Prostate gland (tissue), 2 donors: ENCODE results near the gene HPX. TPM values are rescaled to one million over a fixed set of nuclear protein-coding genes. Genes with fewer than 3 reads are reported as not detected.
A peak's percentile ranks its signal among the peaks of the same experiment; 100 is the strongest.

ENCODE experiments used
- DNase-seq: peaks from one replicate; pipeline ENCODE4 v3.0.0-alpha.2; 2019; ENCODE audit warnings: low spot score
- H3K27ac ChIP-seq, 2 donors: fragments of 200-600 bp; sonication (generic); 2 replicates each; pipeline ENCODE4 v1.5.1; 2017 to 2019
- H3K27me3 ChIP-seq: fragments of 200-600 bp; sonication (generic); replicated peaks from 2 replicates; pipeline ENCODE4 v1.5.1; 2019; ENCODE audit not compliant: insufficient read depth
- H3K36me3 ChIP-seq, 2 donors: fragments of 200-600 bp; sonication (generic); 1 replicate in 1 of 2; 2 replicates in 1 of 2; pipeline versions ENCODE4 v1.5.1 to v1.8.1; 2017 to 2019
- H3K4me1 ChIP-seq: fragments of 200-600 bp; sonication (generic); replicated peaks from 2 replicates; pipeline ENCODE4 v1.5.1; 2019
- H3K4me3 ChIP-seq, 2 donors: fragments of 200-600 bp; sonication (generic); 2 replicates each; pipeline ENCODE4 v1.5.1; 2017 to 2019
- H3K9me3 ChIP-seq: fragments of 200-600 bp; sonication (generic); 2 replicates; pipeline ENCODE4 v1.5.1; 2017
- POLR2A ChIP-seq: fragments of 450-650 bp; IDR thresholded peaks from one replicate; pipeline ENCODE4 v1.6.1; 2016; ENCODE audit warnings: antibody characterized with exemption, mild to moderate bottlenecking
- POLR2AphosphoS5 ChIP-seq: sonication (generic); formaldehyde crosslinking; IDR thresholded peaks from one replicate; pipeline ENCODE4 v1.6.1; 2017; ENCODE audit warnings: antibody characterized with exemption
- WGBS: methylation state at CpG from one replicate; pipeline ENCODE4 v1.1.5; 2018; 5-methylcytosine and 5-hydroxymethylcytosine counted together
- intact Hi-C: fragments of 100-400 bp; cut with DNase I; formaldehyde crosslinking; loops from one replicate; pipeline ENCODE4 v1.14.2; 2022
- total RNA-seq, 2 donors: library from RNA; depleted of rRNA; stranded (reverse); fragments of >200 nt; gene quantifications; one replicate each; pipeline ENCODE4 v1.1.0, GENCODE V29; 2016
- TF ChIP-seq, protein P1 (sequence below), 4 experiments: fragments of 200-600 bp in 2 of 4; fragments of 450-650 bp in 2 of 4; sonication (generic) in 2 of 4; IDR thresholded peaks; 1 replicate in 3 of 4; 2 replicates in 1 of 4; pipeline ENCODE4 v1.5.1; 2016 to 2019; ENCODE audit warnings: antibody characterized with exemption in 4 of 4, mild to moderate bottlenecking in 2 of 4, moderate library complexity in 2 of 4

The HPX gene, protein sequence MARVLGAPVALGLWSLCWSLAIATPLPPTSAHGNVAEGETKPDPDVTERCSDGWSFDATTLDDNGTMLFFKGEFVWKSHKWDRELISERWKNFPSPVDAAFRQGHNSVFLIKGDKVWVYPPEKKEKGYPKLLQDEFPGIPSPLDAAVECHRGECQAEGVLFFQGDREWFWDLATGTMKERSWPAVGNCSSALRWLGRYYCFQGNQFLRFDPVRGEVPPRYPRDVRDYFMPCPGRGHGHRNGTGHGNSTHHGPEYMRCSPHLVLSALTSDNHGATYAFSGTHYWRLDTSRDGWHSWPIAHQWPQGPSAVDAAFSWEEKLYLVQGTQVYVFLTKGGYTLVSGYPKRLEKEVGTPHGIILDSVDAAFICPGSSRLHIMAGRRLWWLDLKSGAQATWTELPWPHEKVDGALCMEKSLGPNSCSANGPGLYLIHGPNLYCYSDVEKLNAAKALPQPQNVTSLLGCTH
- 1 to 10 TPM; 1.2 to 4.7 TPM for total RNA-seq

DNA sequence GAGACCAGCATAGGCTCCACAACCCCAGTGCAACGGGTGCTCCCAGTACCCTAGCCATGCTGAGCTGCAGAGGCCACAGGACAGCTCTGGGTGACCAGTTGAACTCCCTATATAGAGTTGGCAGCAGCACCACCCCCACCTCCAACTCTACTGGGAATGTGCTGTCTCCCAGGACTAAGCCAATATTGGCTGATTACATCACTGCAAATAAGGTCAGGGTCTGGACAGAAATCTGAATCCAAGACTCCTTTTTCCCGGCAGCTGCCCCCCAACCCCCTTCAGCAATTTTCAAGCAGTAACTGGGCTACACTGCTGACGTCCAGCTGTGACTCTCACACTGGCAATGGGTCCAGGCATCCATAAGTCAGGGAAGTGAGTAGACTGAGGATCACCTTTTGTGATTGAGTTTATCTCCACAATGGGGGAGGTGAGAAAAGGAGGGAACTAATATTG is at the start of gene HPX:
Gene HPX, minus strand, starts transcription at position 82 of the 453 bp plus-strand sequence. Its CDS starts 24 bp downstream, at position 58.
- H3K36me3 ChIP-seq, result no peaks in the 10 kb centered on the region
- H3K27me3 ChIP-seq, result no peaks in the 10 kb centered on the region
- WGBS, result 72% methylated on average over 3 of the region's 3 CpGs
- H3K27ac ChIP-seq, result no peak within 1 kb of the TSS
- H3K9me3 ChIP-seq, result no peaks in the 10 kb centered on the region
- no peak for DNase-seq
- H3K4me1 ChIP-seq, result no peaks in the 10 kb centered on the region
- no peak within 1 kb of the TSS for H3K4me3 ChIP-seq
- intact Hi-C loops, result loop anchor here (10.0 kb wide), 1 partner anchor 416 kb away; no protein-coding TSS in a partner anchor
- no peak for TF ChIP-seq POLR2AphosphoS5
- no peak for TF ChIP-seq POLR2A
- TF ChIP-seq, protein P1, sequence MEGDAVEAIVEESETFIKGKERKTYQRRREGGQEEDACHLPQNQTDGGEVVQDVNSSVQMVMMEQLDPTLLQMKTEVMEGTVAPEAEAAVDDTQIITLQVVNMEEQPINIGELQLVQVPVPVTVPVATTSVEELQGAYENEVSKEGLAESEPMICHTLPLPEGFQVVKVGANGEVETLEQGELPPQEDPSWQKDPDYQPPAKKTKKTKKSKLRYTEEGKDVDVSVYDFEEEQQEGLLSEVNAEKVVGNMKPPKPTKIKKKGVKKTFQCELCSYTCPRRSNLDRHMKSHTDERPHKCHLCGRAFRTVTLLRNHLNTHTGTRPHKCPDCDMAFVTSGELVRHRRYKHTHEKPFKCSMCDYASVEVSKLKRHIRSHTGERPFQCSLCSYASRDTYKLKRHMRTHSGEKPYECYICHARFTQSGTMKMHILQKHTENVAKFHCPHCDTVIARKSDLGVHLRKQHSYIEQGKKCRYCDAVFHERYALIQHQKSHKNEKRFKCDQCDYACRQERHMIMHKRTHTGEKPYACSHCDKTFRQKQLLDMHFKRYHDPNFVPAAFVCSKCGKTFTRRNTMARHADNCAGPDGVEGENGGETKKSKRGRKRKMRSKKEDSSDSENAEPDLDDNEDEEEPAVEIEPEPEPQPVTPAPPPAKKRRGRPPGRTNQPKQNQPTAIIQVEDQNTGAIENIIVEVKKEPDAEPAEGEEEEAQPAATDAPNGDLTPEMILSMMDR (IDR thresholded peaks at IDR 0.05), result no peak

DNA sequence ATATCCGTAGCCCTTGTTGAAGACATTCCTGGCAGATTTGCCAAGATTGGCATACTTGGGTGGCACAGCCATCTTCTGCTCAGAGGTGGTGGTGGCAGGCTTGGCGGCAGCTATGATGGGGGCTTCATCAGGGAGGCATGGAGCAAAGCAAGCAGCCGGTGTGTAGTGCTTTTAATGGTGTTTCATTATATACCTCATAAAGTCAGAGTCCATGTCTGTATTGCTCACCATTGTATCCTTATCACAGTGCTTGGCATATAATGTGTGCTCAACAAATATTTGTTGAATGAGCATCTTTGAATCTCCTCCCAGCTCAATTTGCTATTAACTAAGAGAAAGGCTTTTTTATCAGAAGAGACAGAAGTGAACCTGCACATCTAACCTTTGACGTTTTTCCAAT is 48.5 kb upstream of the HPX start:
- Histone ChIP-seq H3K36me3 (no peaks in the 10 kb centered on the region), H3K4me3 (no peak overlapping the region), H3K27me3 (no peaks in the 10 kb centered on the region), H3K9me3 (no peaks in the 10 kb centered on the region), H3K4me1 (peaks cover 3% of the 10 kb centered on the region), H3K27ac (no peak overlapping the region)
- WGBS, result 44% methylated on average over 4 of the region's 4 CpGs
- peak; percentile 63 for TF ChIP-seq POLR2AphosphoS5
- TF ChIP-seq, protein P1 (IDR thresholded peaks at IDR 0.05), result no peak
- intact Hi-C loops, result no loop called here
- DNase-seq, result no peak

DNA sequence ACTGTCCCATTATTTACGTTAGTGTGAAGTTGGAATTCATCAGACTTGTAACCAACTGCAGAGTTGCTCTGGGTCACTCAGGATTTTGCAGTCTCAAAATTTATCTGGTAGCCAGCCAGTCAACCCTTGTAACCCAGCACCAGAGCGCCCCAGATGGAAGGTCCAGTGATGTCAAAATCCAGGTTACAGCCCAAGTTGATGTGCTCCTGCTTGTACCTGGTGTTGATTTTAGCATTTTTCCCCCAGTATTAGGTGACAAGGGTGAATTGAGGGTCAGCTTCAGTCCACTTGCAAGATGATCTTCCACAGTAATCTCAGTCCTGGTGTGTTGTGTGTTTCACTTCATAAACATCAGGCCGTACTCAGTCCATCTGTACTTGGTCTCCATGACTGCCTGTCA is 48.0 kb upstream of the HPX start:
- Histone ChIP-seq H3K9me3 (no peaks in the 10 kb centered on the region), H3K27ac (no peak overlapping the region), H3K4me1 (peaks cover 3% of the 10 kb centered on the region), H3K36me3 (no peaks in the 10 kb centered on the region), H3K4me3 (no peak overlapping the region), H3K27me3 (no peaks in the 10 kb centered on the region)
- intact Hi-C loops, result no loop called here
- no peak for DNase-seq
- TF ChIP-seq POLR2A, result no peak
- WGBS, result 85% methylated on average over 3 of the region's 3 CpGs

DNA sequence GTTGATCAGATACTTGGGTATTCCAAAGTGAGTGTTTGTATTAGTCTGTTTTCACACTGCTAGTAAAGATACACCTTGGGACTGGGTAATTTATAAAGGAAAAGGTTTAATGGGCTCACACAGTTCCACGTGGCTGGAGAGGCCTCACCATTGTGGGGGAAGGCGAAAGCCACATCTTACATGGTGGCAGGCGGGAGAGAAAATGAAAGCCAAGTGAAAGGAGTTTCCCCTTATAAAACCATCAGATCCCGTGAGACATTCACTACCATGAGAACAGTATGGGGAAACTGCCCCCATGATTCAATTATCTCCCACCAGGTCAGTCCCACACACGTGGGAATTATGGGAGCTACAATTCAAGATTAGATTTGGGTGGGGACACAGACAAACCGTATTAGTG is 47.6 kb upstream of the HPX start:
- peaks cover 3% of the 10 kb centered on the region for H3K4me1 ChIP-seq
- WGBS, result 80% methylated on average over 6 of the region's 6 CpGs
- H3K9me3 ChIP-seq, result no peaks in the 10 kb centered on the region
- intact Hi-C loops, result no loop called here
- H3K36me3 ChIP-seq, result no peaks in the 10 kb centered on the region
- no peak overlapping the region for H3K27ac ChIP-seq
- no peak for DNase-seq
- H3K4me3 ChIP-seq, result no peak overlapping the region
- TF ChIP-seq POLR2A (no peak), POLR2AphosphoS5 (no peak)
- TF ChIP-seq, protein P1 (IDR thresholded peaks at IDR 0.05), result no peak
- H3K27me3 ChIP-seq, result no peaks in the 10 kb centered on the region

DNA sequence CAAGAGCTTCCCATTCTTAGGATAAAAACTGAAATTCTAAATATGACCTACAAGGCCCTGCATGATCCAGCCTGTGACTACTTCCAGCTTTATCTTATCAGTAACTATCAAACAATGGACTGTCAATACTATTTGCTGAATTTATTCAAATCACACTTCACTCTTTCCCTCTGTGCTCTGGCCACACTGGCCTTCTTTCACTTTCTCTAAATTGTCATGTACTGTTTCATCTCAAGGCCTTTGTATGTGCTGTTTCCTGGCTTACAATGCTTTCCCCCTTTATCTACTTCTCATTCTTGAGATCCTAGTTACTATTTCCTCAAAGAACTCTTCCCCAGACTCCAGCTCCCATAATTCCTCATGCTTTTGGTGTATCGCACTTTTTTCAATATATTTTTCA is 46.2 kb upstream of the HPX start:
- Histone ChIP-seq H3K4me1 (peaks cover 7% of the 10 kb centered on the region), H3K27me3 (no peaks in the 10 kb centered on the region), H3K4me3 (no peak overlapping the region), H3K36me3 (no peaks in the 10 kb centered on the region), H3K27ac (no peak overlapping the region), H3K9me3 (no peaks in the 10 kb centered on the region)
- intact Hi-C loops, result no loop called here
- 85% methylated on average over 1 of the region's 1 CpG for WGBS
- TF ChIP-seq POLR2AphosphoS5 (no peak), POLR2A (no peak)
- TF ChIP-seq, protein P1 (IDR thresholded peaks at IDR 0.05), result no peak
- no peak for DNase-seq
